SU-DHL-6 (cell line): ENCODE results near the gene MBOAT7.

Source experiments
- H2AFZ ChIP-seq: fragments of 200-600 bp; sonication (generic); 2 replicates; pipeline ENCODE4 v1.6.1; 2014; ENCODE audit warnings: low read depth, mild to moderate bottlenecking, moderate library complexity, mixed read lengths, antibody characterized with exemption, low read length; ENCODE audit not compliant: severe bottlenecking
- H3F3A ChIP-seq: fragments of 200-600 bp; shearing (Covaris generic); 2 replicates; pipeline ENCODE4 v1.6.0; 2016; ENCODE audit warnings: antibody characterized with exemption, mild to moderate bottlenecking; ENCODE audit not compliant: insufficient read depth
- H3K27ac ChIP-seq: fragments of 200-600 bp; sonication (generic); 2 replicates; pipeline ENCODE4 v1.5.1; 2016; ENCODE audit warnings: low read depth, mild to moderate bottlenecking, low read length, moderate library complexity, mixed read lengths
- H3K27me3 ChIP-seq: fragments of 200-600 bp; sonication (generic), shearing (Covaris generic); 2 replicates; pipeline ENCODE4 v1.6.0; 2014; ENCODE audit warnings: mild to moderate bottlenecking, low read length
- H3K36me3 ChIP-seq: fragments of 200-600 bp; sonication (generic); 2 replicates; pipeline ENCODE4 v1.6.1; 2014; ENCODE audit warnings: mild to moderate bottlenecking, low read length, mixed read lengths
- H3K4me2 ChIP-seq: fragments of 300-600, 200-600 bp; shearing (Covaris generic), sonication (generic); 2 replicates; pipeline ENCODE4 v1.6.0; 2014; ENCODE audit warnings: low read length, low read depth, mild to moderate bottlenecking; ENCODE audit not compliant: poor library complexity, severe bottlenecking
- H3K4me3 ChIP-seq: fragments of 200-600 bp; sonication (generic); 2 replicates; pipeline ENCODE4 v1.5.1; 2014; ENCODE audit warnings: antibody characterized with exemption, low read length, mild to moderate bottlenecking, mixed read lengths; ENCODE audit not compliant: insufficient read depth, poor library complexity, severe bottlenecking
- H3K79me2 ChIP-seq: fragments of 200-600 bp; sonication (generic); 2 replicates; pipeline ENCODE4 v1.6.1; 2014; ENCODE audit warnings: mild to moderate bottlenecking, low read length, moderate library complexity; ENCODE audit not compliant: insufficient read depth
- H3K9ac ChIP-seq: fragments of 200-600 bp; sonication (generic); 2 replicates; pipeline ENCODE4 v1.7.0; 2014; ENCODE audit warnings: mild to moderate bottlenecking, low read length
- H3K9me2 ChIP-seq: fragments of 200-600 bp; sonication (generic); replicated peaks from 2 replicates; pipeline ENCODE4 v1.6.1; 2014; ENCODE audit warnings: low read length; ENCODE audit not compliant: insufficient read depth
- H3K9me3 ChIP-seq: fragments of 200-600 bp; sonication (generic); 2 replicates; pipeline ENCODE4 v1.6.1; 2014; ENCODE audit warnings: low read length, mixed read lengths; ENCODE audit not compliant: insufficient read depth
- H4K20me1 ChIP-seq: fragments of 200-600 bp; sonication (generic); 2 replicates; pipeline ENCODE4 v1.6.1; 2014; ENCODE audit warnings: low read depth, mild to moderate bottlenecking, antibody characterized with exemption, low read length, moderate library complexity, mixed read lengths
- EZH2phosphoT487 ChIP-seq: fragments of 200-600 bp; sonication (generic), shearing (Covaris generic); conservative IDR thresholded peaks from 2 replicates; pipeline ENCODE4 v1.6.1; 2018; ENCODE audit warnings: mild to moderate bottlenecking, antibody characterized with exemption, low read length, moderate library complexity, mixed read lengths
- TF ChIP-seq, protein P1 (sequence below): fragments of 200-600 bp; sonication (generic); IDR thresholded peaks from one replicate; pipeline ENCODE4 v1.5.1; 2017; ENCODE audit warnings: antibody characterized with exemption, mild to moderate bottlenecking, low read length, moderate library complexity; ENCODE audit not compliant: insufficient read depth, poor library complexity, severe bottlenecking

The MBOAT7 gene

DNA sequence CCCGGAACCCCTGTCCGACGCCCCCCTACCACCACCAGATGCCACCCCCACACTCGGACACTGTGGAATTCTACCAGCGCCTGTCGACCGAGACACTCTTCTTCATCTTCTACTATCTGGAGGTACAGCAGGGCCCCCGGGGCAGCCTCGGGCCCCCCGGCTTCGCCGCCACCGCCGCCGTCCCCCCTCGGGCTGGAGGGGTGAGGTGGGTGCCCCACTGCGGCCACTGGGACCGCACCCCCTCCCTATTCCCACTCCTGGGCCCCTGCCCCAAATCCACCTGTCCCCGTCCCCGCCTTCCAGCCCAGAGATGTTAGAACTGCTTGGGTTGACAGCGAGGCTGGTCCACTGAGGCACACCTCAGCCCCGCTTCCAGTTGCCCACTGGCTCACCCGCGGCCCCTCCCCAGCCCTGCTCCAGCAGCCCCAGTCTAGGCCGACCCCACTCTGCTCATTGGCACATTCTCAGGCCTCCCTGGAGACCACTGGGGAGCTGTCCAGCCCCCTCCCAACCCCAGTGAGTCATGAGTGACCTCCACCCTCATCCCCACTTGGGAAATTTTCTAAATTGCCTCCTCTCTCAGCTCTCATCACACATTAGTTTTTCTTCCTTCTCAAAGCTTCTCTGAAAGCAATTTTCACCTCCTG, 36.4 kb downstream of the MBOAT7 start:
- H3K4me3 ChIP-seq: no peak overlapping the region
- no peaks in the 10 kb centered on the region for H4K20me1 ChIP-seq
- no peaks in the 10 kb centered on the region for H3K27me3 ChIP-seq
- H3K4me2 ChIP-seq: no peak overlapping the region
- H3K9ac ChIP-seq: no peak overlapping the region
- H2AFZ ChIP-seq: no peak overlapping the region
- no peaks in the 10 kb centered on the region for H3K79me2 ChIP-seq
- no peak overlapping the region for H3K27ac ChIP-seq
- no peaks in the 10 kb centered on the region for H3K36me3 ChIP-seq
- no peaks in the 10 kb centered on the region for H3K9me3 ChIP-seq
- H3K9me2 ChIP-seq: no peaks in the 10 kb centered on the region
- H3F3A ChIP-seq: peaks cover 8% of the 10 kb centered on the region; the same call in 1 of the 2 replicates
- no peak for TF ChIP-seq EZH2phosphoT487
- TF ChIP-seq, protein P1, sequence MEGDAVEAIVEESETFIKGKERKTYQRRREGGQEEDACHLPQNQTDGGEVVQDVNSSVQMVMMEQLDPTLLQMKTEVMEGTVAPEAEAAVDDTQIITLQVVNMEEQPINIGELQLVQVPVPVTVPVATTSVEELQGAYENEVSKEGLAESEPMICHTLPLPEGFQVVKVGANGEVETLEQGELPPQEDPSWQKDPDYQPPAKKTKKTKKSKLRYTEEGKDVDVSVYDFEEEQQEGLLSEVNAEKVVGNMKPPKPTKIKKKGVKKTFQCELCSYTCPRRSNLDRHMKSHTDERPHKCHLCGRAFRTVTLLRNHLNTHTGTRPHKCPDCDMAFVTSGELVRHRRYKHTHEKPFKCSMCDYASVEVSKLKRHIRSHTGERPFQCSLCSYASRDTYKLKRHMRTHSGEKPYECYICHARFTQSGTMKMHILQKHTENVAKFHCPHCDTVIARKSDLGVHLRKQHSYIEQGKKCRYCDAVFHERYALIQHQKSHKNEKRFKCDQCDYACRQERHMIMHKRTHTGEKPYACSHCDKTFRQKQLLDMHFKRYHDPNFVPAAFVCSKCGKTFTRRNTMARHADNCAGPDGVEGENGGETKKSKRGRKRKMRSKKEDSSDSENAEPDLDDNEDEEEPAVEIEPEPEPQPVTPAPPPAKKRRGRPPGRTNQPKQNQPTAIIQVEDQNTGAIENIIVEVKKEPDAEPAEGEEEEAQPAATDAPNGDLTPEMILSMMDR: no peak

DNA sequence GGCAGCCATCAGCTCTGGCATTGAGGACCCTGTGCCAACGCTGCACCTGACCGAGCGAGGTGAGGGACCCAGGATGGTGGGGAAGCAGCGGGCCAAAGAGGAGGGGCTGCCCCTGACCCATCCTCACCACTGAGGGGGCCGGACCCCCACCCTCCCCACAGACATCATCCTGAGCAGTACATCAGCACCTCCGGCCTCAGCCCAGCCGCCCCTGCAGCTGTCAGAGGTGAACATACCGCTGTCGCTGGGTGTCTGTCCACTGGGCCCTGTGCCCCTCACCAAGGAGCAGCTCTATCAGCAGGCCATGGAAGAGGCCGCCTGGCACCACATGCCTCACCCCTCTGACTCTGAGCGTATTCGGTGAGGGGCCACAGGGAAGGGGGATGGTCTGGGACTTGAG, 37.1 kb downstream of the MBOAT7 start:
- no peak overlapping the region for H3K27ac ChIP-seq
- peaks cover 8% of the 10 kb centered on the region; the same call in 1 of the 2 replicates for H3F3A ChIP-seq
- no peaks in the 10 kb centered on the region for H3K9me2 ChIP-seq
- no peaks in the 10 kb centered on the region for H3K36me3 ChIP-seq
- no peak overlapping the region for H3K4me2 ChIP-seq
- no peaks in the 10 kb centered on the region for H3K27me3 ChIP-seq
- no peaks in the 10 kb centered on the region for H3K9me3 ChIP-seq
- TF ChIP-seq, protein P1: no peak
- no peak for TF ChIP-seq EZH2phosphoT487
- H2AFZ ChIP-seq: no peak overlapping the region
- H3K9ac ChIP-seq: no peak overlapping the region
- H4K20me1 ChIP-seq: no peaks in the 10 kb centered on the region
- H3K79me2 ChIP-seq: no peaks in the 10 kb centered on the region
- H3K4me3 ChIP-seq: no peak overlapping the region

DNA sequence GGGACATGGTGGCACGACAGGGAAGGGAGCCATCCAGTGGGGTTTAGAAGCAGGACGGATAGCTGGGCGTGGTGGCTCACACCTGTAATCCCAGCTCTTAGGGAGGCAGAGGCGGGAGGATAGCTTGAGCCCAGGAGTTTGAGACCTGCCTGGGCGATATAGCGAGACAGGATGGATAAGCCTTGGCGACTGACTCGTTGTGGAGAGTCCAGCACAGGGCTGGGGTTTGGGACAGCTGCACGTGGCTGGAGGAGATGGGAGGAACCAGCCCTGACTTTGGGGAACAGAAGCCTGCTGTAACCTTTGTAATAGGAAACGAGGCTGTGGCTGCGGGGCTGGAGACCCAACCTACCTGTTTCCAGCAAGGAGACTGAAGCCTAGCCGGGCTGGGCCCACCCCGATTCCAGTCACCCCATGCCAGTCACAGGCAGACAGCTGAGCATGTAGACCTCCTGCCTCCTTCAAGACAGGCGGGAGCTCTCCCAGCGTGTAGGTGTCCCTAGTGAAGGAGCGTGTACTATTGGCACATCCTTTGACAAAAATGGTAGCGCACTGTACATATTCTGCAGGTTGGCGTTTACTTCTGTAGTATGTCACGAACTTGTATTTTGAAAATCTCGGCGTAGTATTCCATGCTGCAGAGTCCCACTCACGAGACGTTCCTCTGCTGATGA, 37.9 kb downstream of the MBOAT7 start:
- H4K20me1 ChIP-seq: no peaks in the 10 kb centered on the region
- H3K27me3 ChIP-seq: no peaks in the 10 kb centered on the region
- H3K4me2 ChIP-seq: no peak overlapping the region
- no peaks in the 10 kb centered on the region for H3K9me2 ChIP-seq
- H3K79me2 ChIP-seq: no peaks in the 10 kb centered on the region
- H3K9me3 ChIP-seq: no peaks in the 10 kb centered on the region
- no peak overlapping the region for H3K4me3 ChIP-seq
- no peak overlapping the region for H2AFZ ChIP-seq
- H3K9ac ChIP-seq: no peak overlapping the region
- H3K36me3 ChIP-seq: no peaks in the 10 kb centered on the region
- no peak overlapping the region for H3K27ac ChIP-seq
- TF ChIP-seq, protein P1: no peak
- no peak for TF ChIP-seq EZH2phosphoT487
- H3F3A ChIP-seq: peaks cover 8% of the 10 kb centered on the region; the same call in 1 of the 2 replicates
